B cell (primary cell): ENCODE data around the gene ARSA. TPM values are rescaled to one million over a fixed set of nuclear protein-coding genes. Genes with fewer than 3 reads are reported as not detected.
"Not testable (repeated sequence)": the region's sequence is repeated elsewhere in the genome, so short reads cannot be mapped to it uniquely, and the experiment has no call there.

Source experiments
- ATAC-seq: fragments of 200-7000 bp; cut with Tn5 transposase; one replicate; pipeline ENCODE4 v1.10.0; 2021; ENCODE audit warnings: low read depth, mild to moderate bottlenecking, moderate number of reproducible peaks, moderate library complexity
- CTCF ChIA-PET: fragments of 350-600 bp; sonication (Branson Sonifier 250); formaldehyde crosslinking; loops from one replicate; lab custom pipeline; 2021; ENCODE audit warnings: antibody characterized with exemption, inconsistent platforms; lab: Charles Lee
- POLR2A ChIA-PET: fragments of 350-600 bp; sonication (Branson Sonifier 250); formaldehyde crosslinking; loops from one replicate; lab custom pipeline; 2021; ENCODE audit warnings: antibody characterized with exemption; lab: Charles Lee
- DNase-seq: peaks from one replicate; pipeline ENCODE4 v3.0.0; 2013
- H2AFZ ChIP-seq: 2 replicates; pipeline ENCODE4 v1.6.1; 2012; ENCODE audit warnings: mild to moderate bottlenecking, low read depth, low read length; ENCODE audit not compliant: insufficient read depth, poor library complexity, severe bottlenecking
- H3K27ac ChIP-seq, 2 donors: 1 replicate in 1 of 2; 2 replicates in 1 of 2; pipeline ENCODE4 v1.5.1; 2012 to 2013; ENCODE audit warnings: low read length in 2 of 2, mild to moderate bottlenecking in 2 of 2, moderate library complexity in 1 of 2
- H3K27me3 ChIP-seq, 4 experiments: fragments of 200-600 bp in 1 of 4; sonication (generic) in 1 of 4; replicated peaks in 1 of 4; 1 replicate in 2 of 4; 2 replicates in 2 of 4; pipeline versions ENCODE4 v1.6.1 to v1.7.0; 2013 to 2016; ENCODE audit warnings: low read length in 3 of 4, mild to moderate bottlenecking in 2 of 4, mixed read lengths in 1 of 4, moderate library complexity in 1 of 4; ENCODE audit not compliant: insufficient read depth in 4 of 4, control insufficient read depth in 3 of 4; ENCODE audit errors: control extremely low read depth in 1 of 4
- H3K36me3 ChIP-seq, 2 experiments: replicated peaks in 1 of 2; 1 replicate in 1 of 2; 2 replicates in 1 of 2; pipeline versions ENCODE4 v1.6.1 to v1.7.1; 2013; ENCODE audit warnings: low read length in 1 of 2; ENCODE audit not compliant: insufficient read depth in 2 of 2, control insufficient read depth in 1 of 2; ENCODE audit errors: control extremely low read depth in 1 of 2, extremely low read depth in 1 of 2
- H3K4me1 ChIP-seq, 2 donors: fragments of 200-600 bp in 1 of 2; sonication (generic) in 1 of 2; 1 replicate in 1 of 2; 2 replicates in 1 of 2; pipeline versions ENCODE4 v1.5.1 to v1.6.1; 2013 to 2017; ENCODE audit warnings: low read length in 2 of 2; ENCODE audit not compliant: control insufficient read depth in 2 of 2, insufficient read depth in 2 of 2
- H3K4me2 ChIP-seq: replicated peaks from 2 replicates; pipeline ENCODE3; 2012; ENCODE audit warnings: mild to moderate bottlenecking, low read depth, low read length; ENCODE audit not compliant: poor library complexity, severe bottlenecking
- H3K4me3 ChIP-seq, 5 experiments: fragments of 200-600 bp in 1 of 5; sonication (generic) in 1 of 5; 1 replicate in 3 of 5; 2 replicates in 2 of 5; pipeline versions ENCODE4 v1.5.1 to v1.7.0; 2011 to 2016; ENCODE audit warnings: low read length in 4 of 5, mild to moderate bottlenecking in 4 of 5, low read depth in 2 of 5, control low read depth in 1 of 5, moderate library complexity in 1 of 5; ENCODE audit not compliant: insufficient read depth in 1 of 5; ENCODE audit errors: control extremely low read depth in 1 of 5, extremely low read depth in 1 of 5
- H3K79me2 ChIP-seq: fragments of 200-600 bp; sonication (generic); one replicate; pipeline ENCODE4 v1.6.0; 2016; ENCODE audit warnings: low read length; ENCODE audit not compliant: control insufficient read depth, insufficient read depth
- H3K9ac ChIP-seq: fragments of 200-600 bp; sonication (generic); 2 replicates; pipeline ENCODE4 v1.6.1; 2017; ENCODE audit warnings: mild to moderate bottlenecking, low read length, moderate library complexity
- H3K9me3 ChIP-seq, 3 donors: one replicate each; pipeline versions ENCODE4 v1.6.1 to v1.7.1; 2013; ENCODE audit warnings: low read length in 2 of 3; ENCODE audit not compliant: control insufficient read depth in 2 of 3, insufficient read depth in 1 of 3; ENCODE audit errors: control extremely low read depth in 1 of 3
- H4K20me1 ChIP-seq: 2 replicates; pipeline ENCODE4 v1.6.0; 2012; ENCODE audit warnings: mild to moderate bottlenecking, low read length; ENCODE audit not compliant: insufficient read depth, control insufficient read depth, poor library complexity, severe bottlenecking
- H3K27ac Mint-ChIP-seq: one replicate; pipeline ENCODE4 v1.8.0; 2021; ENCODE audit warnings: mixed read lengths
- H3K27me3 Mint-ChIP-seq: one replicate; pipeline ENCODE4 v1.8.0; 2021; ENCODE audit warnings: mixed read lengths
- H3K4me1 Mint-ChIP-seq: one replicate; pipeline ENCODE4 v1.8.0; 2021; ENCODE audit warnings: mixed read lengths
- H3K4me3 Mint-ChIP-seq: one replicate; pipeline ENCODE4 v1.8.0; 2021; ENCODE audit warnings: mixed read lengths
- H3K9me3 Mint-ChIP-seq: one replicate; pipeline ENCODE4 v1.8.0; 2022; ENCODE audit warnings: mixed read lengths; ENCODE audit not compliant: insufficient read depth
- EZH2 ChIP-seq: IDR thresholded peaks from 2 replicates; pipeline ENCODE4 v1.6.1; 2012; ENCODE audit warnings: borderline replicate concordance, low read depth, mild to moderate bottlenecking, moderate library complexity, low read length; ENCODE audit not compliant: insufficient read depth, poor library complexity, severe bottlenecking
- WGBS: methylation state at CpG from one replicate; pipeline ENCODE4 v1.1.5; 2013; ENCODE audit warnings: missing lambda C conversion rate; ENCODE audit not compliant: insufficient coverage; 5-methylcytosine and 5-hydroxymethylcytosine counted together
- intact Hi-C: fragments of 100-400 bp; cut with micrococcal nuclease; formaldehyde crosslinking; loops from one replicate; pipeline ENCODE4 v1.10.0; 2022
- polyA plus RNA-seq: library from polyadenylated mRNA; depleted of rRNA; stranded (reverse); fragments of >200 nt; gene quantifications from 2 replicates; pipeline ENCODE4 v1.2.3, GENCODE V29; 2012
- total RNA-seq, 2 donors: library from RNA; stranded (reverse); fragments of 120-200 nt in 1 of 2; gene quantifications; 1 replicate in 1 of 2; 2 replicates in 1 of 2; pipeline versions ENCODE4 v1.2.3 to v1.2.4, GENCODE V29; 2013 to 2022
- TF ChIP-seq, protein P1 (sequence below): fragments of 200-600 bp; IDR thresholded peaks from one replicate; pipeline ENCODE4 v1.8.0; 2022; ENCODE audit warnings: antibody characterized with exemption, mild to moderate bottlenecking

The ARSA gene
- total and polyA plus RNA-seq, 2 donors (not counting 1 experiment from before 2014, with no cell fraction given): 82.0 to 128 TPM

- 94% methylated on average over 10 of the region's 10 CpGs for WGBS
- H3K4me2 ChIP-seq: no peak overlapping the region
- ChIA-PET CTCF (no interaction called here), POLR2A (no interaction called here)
- H4K20me1 ChIP-seq: no peaks in the 10 kb centered on the region
- no peak overlapping the region for H3K27ac ChIP-seq
- H3K79me2 ChIP-seq: no peaks in the 10 kb centered on the region
- Mint-ChIP-seq H3K4me1 (no peaks in the 10 kb centered on the region), H3K27ac (no peak overlapping the region), H3K27me3 (peaks cover 23% of the 10 kb centered on the region), H3K9me3 (no peaks in the 10 kb centered on the region), H3K4me3 (no peak overlapping the region)
- H3K9ac ChIP-seq: no peak overlapping the region
- H3K4me3 ChIP-seq: no peak overlapping the region
- peaks cover 0 to 8% (median 2%) of the 10 kb centered on the region in 3 donors for H3K9me3 ChIP-seq
- H3K27me3 ChIP-seq: peaks cover 0 to 10% (median 0%) of the 10 kb centered on the region in 4 experiments
- DNase-seq: no peak
- no peaks in the 10 kb centered on the region for H3K36me3 ChIP-seq
- H2AFZ ChIP-seq: no peak overlapping the region
- no peaks in the 10 kb centered on the region for H3K4me1 ChIP-seq
- TF ChIP-seq, protein P1, sequence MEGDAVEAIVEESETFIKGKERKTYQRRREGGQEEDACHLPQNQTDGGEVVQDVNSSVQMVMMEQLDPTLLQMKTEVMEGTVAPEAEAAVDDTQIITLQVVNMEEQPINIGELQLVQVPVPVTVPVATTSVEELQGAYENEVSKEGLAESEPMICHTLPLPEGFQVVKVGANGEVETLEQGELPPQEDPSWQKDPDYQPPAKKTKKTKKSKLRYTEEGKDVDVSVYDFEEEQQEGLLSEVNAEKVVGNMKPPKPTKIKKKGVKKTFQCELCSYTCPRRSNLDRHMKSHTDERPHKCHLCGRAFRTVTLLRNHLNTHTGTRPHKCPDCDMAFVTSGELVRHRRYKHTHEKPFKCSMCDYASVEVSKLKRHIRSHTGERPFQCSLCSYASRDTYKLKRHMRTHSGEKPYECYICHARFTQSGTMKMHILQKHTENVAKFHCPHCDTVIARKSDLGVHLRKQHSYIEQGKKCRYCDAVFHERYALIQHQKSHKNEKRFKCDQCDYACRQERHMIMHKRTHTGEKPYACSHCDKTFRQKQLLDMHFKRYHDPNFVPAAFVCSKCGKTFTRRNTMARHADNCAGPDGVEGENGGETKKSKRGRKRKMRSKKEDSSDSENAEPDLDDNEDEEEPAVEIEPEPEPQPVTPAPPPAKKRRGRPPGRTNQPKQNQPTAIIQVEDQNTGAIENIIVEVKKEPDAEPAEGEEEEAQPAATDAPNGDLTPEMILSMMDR: no peak
- no peak for TF ChIP-seq EZH2
- intact Hi-C loops: no loop called here
- no peak for ATAC-seq
These were observed 25.3 kb upstream of the ARSA start for GRCh38 chr22:50653256-50653655.

- peaks cover 25% of the 10 kb centered on the region for H3K27me3 Mint-ChIP-seq
- H3K4me2 ChIP-seq, H3K36me3 ChIP-seq, CTCF ChIA-PET, H3K4me1 ChIP-seq, ATAC-seq, H3K9me3 ChIP-seq, H3K4me3 ChIP-seq, H3K9ac ChIP-seq, H3K79me2 ChIP-seq, H3K4me1 Mint-ChIP-seq, H3K27ac Mint-ChIP-seq, H2AFZ ChIP-seq, H3K27ac ChIP-seq, H3K9me3 Mint-ChIP-seq, DNase-seq, POLR2A ChIA-PET, H4K20me1 ChIP-seq, H3K4me3 Mint-ChIP-seq, intact Hi-C loops: not testable (repeated sequence)
- H3K27me3 ChIP-seq: peaks cover 0 to 43% (median 14%) of the 10 kb centered on the region in 4 experiments
- whole genome bisulfite sequencing: 95% methylated on average over 3 of the region's 3 CpGs
These were observed 15.8 kb upstream of the ARSA start for GRCh38 chr22:50643821-50644101.

- H3K27ac Mint-ChIP-seq, DNase-seq, H3K79me2 ChIP-seq, H3K4me3 Mint-ChIP-seq, H3K36me3 ChIP-seq, H3K27ac ChIP-seq, H3K4me1 Mint-ChIP-seq, H3K4me3 ChIP-seq, H4K20me1 ChIP-seq, POLR2A ChIA-PET, intact Hi-C loops, H3K9me3 ChIP-seq, ATAC-seq, H3K9ac ChIP-seq, H3K4me1 ChIP-seq, H3K9me3 Mint-ChIP-seq, H3K4me2 ChIP-seq, H2AFZ ChIP-seq: not testable (repeated sequence)
- H3K27me3 ChIP-seq: peaks cover 0 to 43% (median 14%) of the 10 kb centered on the region in 4 experiments
- H3K27me3 Mint-ChIP-seq: peaks cover 25% of the 10 kb centered on the region
- CTCF ChIA-PET: interaction anchor here (1.3 kb wide), 1 partner anchor 22 kb away, joined by 5 read pairs; no protein-coding TSS in a partner anchor
- 94% methylated on average over 13 of the region's 17 CpGs for WGBS
These were observed 15.3 kb upstream of the ARSA start for GRCh38 chr22:50643021-50643820.
